HUDEP-2 (cell line): ENCODE data around the gene TARS2.

Experiments used
- DNase-seq, 76 experiments: peaks; one replicate each; lab custom pipeline; 2025; ENCODE audit not compliant: unreplicated experiment in 76 of 76; lab: John Stamatoyannopoulos, UW

Gene TARS2

DNA sequence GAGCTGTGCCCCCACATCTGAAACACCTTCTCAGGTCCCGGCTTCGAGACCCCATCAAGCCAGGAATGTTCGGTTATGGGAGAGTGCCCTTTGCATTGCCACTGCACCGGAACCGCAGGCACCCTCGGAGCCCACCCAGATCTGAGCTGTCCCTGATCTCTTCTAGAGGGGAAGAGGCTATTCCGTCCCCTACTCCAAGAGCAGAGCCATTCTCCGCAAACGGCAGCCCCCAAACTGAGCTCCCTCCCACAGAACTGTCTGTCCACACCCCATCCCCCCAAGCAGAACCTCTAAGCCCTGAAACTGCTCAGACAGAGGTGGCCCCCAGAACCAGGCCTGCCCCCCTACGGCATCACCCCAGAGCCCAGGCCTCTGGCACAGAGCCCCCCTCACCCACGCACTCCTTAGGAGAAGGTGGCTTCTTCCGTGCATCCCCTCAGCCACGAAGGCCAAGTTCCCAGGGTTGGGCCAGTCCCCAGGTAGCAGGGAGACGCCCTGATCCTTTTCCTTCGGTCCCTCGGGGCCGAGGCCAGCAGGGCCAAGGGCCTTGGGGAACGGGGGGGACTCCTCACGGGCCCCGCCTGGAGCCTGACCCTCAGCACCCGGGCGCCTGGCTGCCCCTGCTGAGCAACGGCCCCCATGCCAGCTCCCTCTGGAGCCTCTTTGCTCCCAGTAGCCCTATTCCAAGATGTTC is 66.3 kb downstream of the TARS2 start:
- DNase-seq = no peak

- DNase-seq = no peak
These were observed 66.8 kb downstream of the TARS2 start for GRCh38 chr1:150554086-150554452.

- DNase-seq = no peak
These were observed 68.2 kb downstream of the TARS2 start for GRCh38 chr1:150555198-150555970.

GRCh38 chr1:150555971-150556865 is 69.0 kb downstream of the TARS2 start:
- no peak for DNase-seq

DNA sequence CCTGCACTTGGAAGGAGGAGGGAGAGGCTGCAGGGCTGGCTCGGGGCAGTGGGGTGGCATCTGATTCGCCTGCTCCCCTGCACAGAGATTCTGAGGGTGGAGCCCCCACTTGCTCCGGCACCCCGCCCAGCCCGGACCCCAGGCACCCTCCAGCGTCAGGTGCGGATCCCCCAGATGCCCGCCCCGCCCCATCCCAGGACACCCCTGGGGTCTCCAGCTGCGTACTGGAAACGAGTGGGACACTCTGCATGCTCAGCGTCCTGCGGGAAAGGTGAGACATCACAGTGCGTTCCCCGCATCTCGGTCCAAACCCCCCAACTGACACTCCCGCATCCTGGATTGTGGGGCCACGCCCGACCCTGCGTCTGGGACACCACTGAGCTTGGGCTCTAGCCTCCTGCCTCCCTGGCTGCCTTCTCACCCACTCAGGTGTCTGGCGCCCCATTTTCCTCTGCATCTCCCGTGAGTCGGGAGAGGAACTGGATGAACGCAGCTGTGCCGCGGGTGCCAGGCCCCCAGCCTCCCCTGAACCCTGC is 69.9 kb downstream of the TARS2 start:
- DNase-seq = no peak
